Measurements from ENCODE around the gene MRPL12. TPM values are rescaled to one million over a fixed set of nuclear protein-coding genes. Genes with fewer than 3 reads are reported as not detected.

The MRPL12 gene
- total and polyA plus RNA-seq, 7 donors: 93.0 to 558 (median 175) TPM

DNA sequence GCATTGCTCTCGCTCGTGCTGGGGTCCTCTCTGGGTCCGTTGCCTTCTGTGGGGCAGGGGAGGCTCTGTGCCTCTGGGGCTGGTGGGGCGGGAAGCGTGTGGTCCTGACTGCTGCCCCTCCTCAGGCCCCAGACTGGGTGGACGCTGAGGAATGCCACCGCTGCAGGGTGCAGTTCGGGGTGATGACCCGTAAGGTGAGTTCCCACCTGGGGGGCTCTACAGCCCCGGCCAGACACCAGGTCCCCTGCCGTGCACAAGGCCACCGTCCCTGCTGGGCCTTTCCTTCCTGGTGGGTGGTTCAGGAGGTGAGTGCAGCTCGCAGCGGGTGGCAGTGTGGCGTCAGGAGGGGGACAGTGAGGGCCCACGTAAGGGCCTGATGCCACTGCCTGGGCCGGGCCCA is 12.6 kb upstream of the MRPL12 start:
- H3K27me3 ChIP-seq (ENCODE audit: insufficient read depth in 3 of 3, low read length in 2 of 3): no peaks in the 10 kb centered on the region
- intact Hi-C loops (cut with DNase I): no loop called here
- DNase-seq: no peak
- no peak for ATAC-seq
- H3K27ac ChIP-seq: no peak overlapping the region
- TF ChIP-seq CTCF (IDR thresholded peaks at IDR 0.05): no peak
- H3K36me3 ChIP-seq (ENCODE audit: insufficient read depth in 1 of 2, low read depth in 1 of 2): peaks cover 8 to 100% of the 10 kb centered on the region in 2 donors
- no peak overlapping the region for H3K4me3 ChIP-seq
- H3K4me1 ChIP-seq: no peaks in the 10 kb centered on the region
- whole genome bisulfite sequencing, 3 donors: 81 to 86% (median 86%) methylated on average over 17 of the region's 17 CpGs
- H3K9me3 ChIP-seq: no peaks in the 10 kb centered on the region

DNA sequence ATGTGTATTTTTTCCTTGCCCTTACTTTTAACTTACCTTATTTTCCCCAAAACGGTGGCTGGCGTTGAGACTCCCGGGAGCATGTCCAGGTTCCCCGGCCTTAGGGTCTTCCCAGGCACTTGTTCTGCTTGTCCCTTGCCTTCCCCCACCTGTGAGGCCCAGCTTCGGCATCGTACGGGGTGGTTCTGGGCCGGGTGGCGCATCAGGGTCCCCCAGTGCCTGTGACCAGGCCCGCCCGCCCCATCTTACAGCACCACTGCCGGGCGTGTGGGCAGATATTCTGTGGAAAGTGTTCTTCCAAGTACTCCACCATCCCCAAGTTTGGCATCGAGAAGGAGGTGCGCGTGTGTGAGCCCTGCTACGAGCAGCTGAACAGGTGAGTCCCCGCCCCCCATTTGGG is 12.0 kb upstream of the MRPL12 start:
- intact Hi-C loops (cut with DNase I): no loop called here
- ATAC-seq: no peak
- H3K4me3 ChIP-seq: no peak overlapping the region
- H3K9me3 ChIP-seq: no peaks in the 10 kb centered on the region
- TF ChIP-seq CTCF (IDR thresholded peaks at IDR 0.05): no peak
- no peak for DNase-seq
- no peak overlapping the region for H3K27ac ChIP-seq
- peaks cover 8 to 100% of the 10 kb centered on the region in 2 donors for H3K36me3 ChIP-seq (ENCODE audit: insufficient read depth in 1 of 2, low read depth in 1 of 2)
- no peaks in the 10 kb centered on the region for H3K4me1 ChIP-seq
- WGBS, 3 donors: 85 to 94% (median 89%) methylated on average over 18 of the region's 18 CpGs
- H3K27me3 ChIP-seq (ENCODE audit: insufficient read depth in 3 of 3, low read length in 2 of 3): no peaks in the 10 kb centered on the region

DNA sequence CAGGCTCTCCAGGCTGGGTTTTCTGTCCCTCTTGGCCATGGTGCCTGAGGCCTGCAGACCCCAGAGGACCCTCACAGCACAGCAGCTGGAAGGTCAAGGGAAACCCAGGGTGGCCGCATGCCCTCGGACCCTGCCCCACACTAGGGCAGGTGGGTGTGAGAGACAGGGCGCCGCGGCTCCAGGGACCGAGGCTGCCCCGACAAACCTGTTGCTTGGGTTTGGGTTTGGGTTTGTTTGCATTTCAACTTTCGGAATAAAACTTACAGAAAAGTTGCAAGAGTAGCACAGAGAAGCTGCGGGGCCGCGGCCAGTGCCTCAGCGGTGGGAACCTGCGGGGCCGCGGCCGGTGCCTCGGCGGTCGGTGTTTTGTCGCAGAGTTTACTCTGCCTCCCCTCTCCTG is 11.6 kb upstream of the MRPL12 start:
- ATAC-seq (no peak), DNase-seq (no peak)
- intact Hi-C loops (cut with DNase I): no loop called here
- 95 to 97% (median 96%) methylated on average over 20 of the region's 20 CpGs for WGBS, 3 donors
- Histone ChIP-seq H3K4me3 (no peak overlapping the region), H3K27me3 (ENCODE audit: insufficient read depth in 3 of 3, low read length in 2 of 3) (no peaks in the 10 kb centered on the region), H3K36me3 (ENCODE audit: insufficient read depth in 1 of 2, low read depth in 1 of 2) (peaks cover 8 to 100% of the 10 kb centered on the region in 2 donors), H3K4me1 (peaks cover under 1% of the 10 kb centered on the region), H3K9me3 (no peaks in the 10 kb centered on the region), H3K27ac (no peak overlapping the region)
- no peak for TF ChIP-seq CTCF (IDR thresholded peaks at IDR 0.05)

GRCh38 chr17:81693509-81694210 is 9.5 kb upstream of the MRPL12 start:
- TF ChIP-seq CTCF (IDR thresholded peaks at IDR 0.05): no peak
- ATAC-seq: no peak

DNA sequence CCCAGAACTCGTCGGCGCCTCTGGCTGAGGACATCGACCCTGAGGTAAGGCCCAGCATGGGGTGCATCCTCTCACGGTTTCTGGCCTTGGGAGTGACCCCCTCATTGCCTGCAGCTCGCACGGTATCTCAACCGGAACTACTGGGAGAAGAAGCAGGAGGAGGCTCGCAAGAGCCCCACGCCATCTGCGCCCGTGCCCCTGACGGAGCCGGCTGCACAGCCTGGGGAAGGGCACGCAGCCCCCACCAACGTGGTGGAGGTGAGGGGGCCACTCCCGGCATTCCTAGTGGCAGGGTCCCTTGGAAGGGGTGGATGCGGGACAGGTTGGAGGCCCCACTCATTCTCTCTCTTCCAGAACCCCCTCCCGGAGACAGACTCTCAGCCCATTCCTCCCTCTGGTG is 8.4 kb upstream of the MRPL12 start:
- TF ChIP-seq CTCF (IDR thresholded peaks at IDR 0.05): no peak
- Histone ChIP-seq H3K27me3 (ENCODE audit: insufficient read depth in 3 of 3, low read length in 2 of 3) (no peaks in the 10 kb centered on the region), H3K9me3 (no peaks in the 10 kb centered on the region), H3K4me1 (peaks cover 14% of the 10 kb centered on the region), H3K36me3 (ENCODE audit: insufficient read depth in 1 of 2, low read depth in 1 of 2) (peaks cover 0 to 99% of the 10 kb centered on the region in 2 donors), H3K4me3 (no peak overlapping the region), H3K27ac (no peak overlapping the region)
- intact Hi-C loops (cut with DNase I): no loop called here
- DNase-seq: no peak
- ATAC-seq: no peak
- 89 to 94% (median 94%) methylated on average over 19 of the region's 19 CpGs for WGBS, 3 donors

More at GRCh38 chr17:81693509-81694210, 9.5 kb upstream of the MRPL12 start:
- Histone ChIP-seq H3K36me3 (ENCODE audit: insufficient read depth in 1 of 2, low read depth in 1 of 2) (peaks cover 0 to 99% of the 10 kb centered on the region in 2 donors), H3K9me3 (no peaks in the 10 kb centered on the region), H3K27me3 (ENCODE audit: insufficient read depth in 3 of 3, low read length in 2 of 3) (no peaks in the 10 kb centered on the region), H3K4me3 (no peak overlapping the region), H3K27ac (no peak overlapping the region), H3K4me1 (peaks cover 14% of the 10 kb centered on the region)
- intact Hi-C loops (cut with DNase I): no loop called here
- no peak for DNase-seq
- WGBS, 3 donors: 85 to 88% (median 86%) methylated on average over 18 to 35 of the region's 35 CpGs

All from psoas muscle (tissue), 8 donors.